HepG2 (cell line): ENCODE measurements around the gene RIPK3. TPM values are rescaled to one million over a fixed set of nuclear protein-coding genes. Genes with fewer than 3 reads are reported as not detected.
A peak's percentile ranks its signal among the peaks of the same experiment; 100 is the strongest.

Experiments
- CSRNP2 ChIP-seq: sonication (generic); formaldehyde crosslinking; conservative IDR thresholded peaks from 2 replicates; pipeline ENCODE4 v1.8.0; 2022; ENCODE audit warnings: low read depth, missing genetic modification reagents
- ELF1 ChIP-seq: sonication (generic); formaldehyde crosslinking; IDR thresholded peaks from 2 replicates; pipeline ENCODE4 v1.4.0; 2020; ENCODE audit warnings: missing genetic modification reagents
- IRF2 ChIP-seq: IDR thresholded peaks from 2 replicates; pipeline ENCODE4 v1.6.1; 2018; ENCODE audit warnings: missing genetic modification reagents, missing compliant biosample characterization
- MEIS2 ChIP-seq: sonication (generic); formaldehyde crosslinking; IDR thresholded peaks from 2 replicates; pipeline ENCODE4 v1.9.0; 2021; ENCODE audit warnings: mild to moderate bottlenecking, missing genetic modification reagents
- PAXIP1 ChIP-seq: sonication (generic); formaldehyde crosslinking; conservative IDR thresholded peaks from 2 replicates; pipeline ENCODE4 v1.4.0; 2020; ENCODE audit warnings: mild to moderate bottlenecking, missing genetic modification reagents, moderate library complexity
- PRPF4 ChIP-seq: fragments of 200-400 bp; formaldehyde crosslinking; IDR thresholded peaks from 2 replicates; pipeline ENCODE4 v1.6.1; 2016; ENCODE audit warnings: low read length, low read depth; ENCODE audit not compliant: poor library complexity, severe bottlenecking
- SNAPC5 ChIP-seq: sonication (generic); formaldehyde crosslinking; IDR thresholded peaks from 2 replicates; pipeline ENCODE4 v1.8.1; 2023; ENCODE audit warnings: mild to moderate bottlenecking, missing genetic modification reagents, borderline replicate concordance
- TBX2 ChIP-seq: sonication (generic); formaldehyde crosslinking; IDR thresholded peaks from 2 replicates; pipeline ENCODE4 v1.5.0; 2020; ENCODE audit warnings: missing genetic modification reagents, mild to moderate bottlenecking, borderline replicate concordance
- ZBED4 ChIP-seq: sonication (generic); formaldehyde crosslinking; IDR thresholded peaks from 2 replicates; pipeline ENCODE4 v1.4.0; 2020; ENCODE audit warnings: missing genetic modification reagents, borderline replicate concordance
- ZBTB46 ChIP-seq: sonication (generic); formaldehyde crosslinking; IDR thresholded peaks from 2 replicates; pipeline ENCODE4 v1.4.0; 2020; ENCODE audit warnings: mild to moderate bottlenecking, missing genetic modification reagents, borderline replicate concordance
- ZNF20 ChIP-seq: sonication (generic); formaldehyde crosslinking; IDR thresholded peaks from 2 replicates; pipeline ENCODE4 v1.4.0; 2020; ENCODE audit warnings: mild to moderate bottlenecking, moderate library complexity, missing genetic modification reagents
- ZNF543 ChIP-seq: sonication (generic); formaldehyde crosslinking; IDR thresholded peaks from 2 replicates; pipeline ENCODE4 v1.4.0; 2020; ENCODE audit warnings: mild to moderate bottlenecking, missing genetic modification reagents
- ZNF780A ChIP-seq: sonication (generic); formaldehyde crosslinking; IDR thresholded peaks from 2 replicates; pipeline ENCODE4 v1.8.0; 2022; ENCODE audit warnings: mild to moderate bottlenecking, missing genetic modification reagents, moderate library complexity
- ZNF839 ChIP-seq: sonication (generic); formaldehyde crosslinking; IDR thresholded peaks from 2 replicates; pipeline ENCODE4 v1.4.0; 2020; ENCODE audit warnings: missing genetic modification reagents, mild to moderate bottlenecking, borderline replicate concordance
- polyA plus RNA-seq, 8 experiments: library from polyadenylated mRNA; depleted of rRNA in 3 of 8; stranded (reverse) in 7 of 8; unstranded in 1 of 8; fragments of >200 nt; fragmentation: Illumina TruSeq in 4 of 8; extraction: Trizol in 4 of 8; gene quantifications; 2 replicates each; pipeline versions ENCODE4 v1.2.1 to v1.2.3, GENCODE V29; 2011 to 2016; ENCODE audit warnings: low read depth in 4 of 8, missing spikeins in 1 of 8, mixed read lengths in 1 of 8; ENCODE audit not compliant: insufficient read depth in 1 of 8
- total RNA-seq, 5 experiments: library from RNA; depleted of rRNA; stranded (reverse); fragments of >200 nt; fragmentation: Illumina TruSeq; extraction: Trizol; gene quantifications; 2 replicates each; pipeline ENCODE4 v1.2.3, GENCODE V29; 2016; ENCODE audit warnings: low read depth in 1 of 5
- TF ChIP-seq, protein P1 (sequence below): IDR thresholded peaks from 2 replicates; pipeline ENCODE4 v1.6.1; 2016

Gene RIPK3
- total and polyA plus RNA-seq, 2 of the 13 experiments (the other 11 are each of a cell fraction or from before 2014, with no cell fraction given) = not detected

DNA sequence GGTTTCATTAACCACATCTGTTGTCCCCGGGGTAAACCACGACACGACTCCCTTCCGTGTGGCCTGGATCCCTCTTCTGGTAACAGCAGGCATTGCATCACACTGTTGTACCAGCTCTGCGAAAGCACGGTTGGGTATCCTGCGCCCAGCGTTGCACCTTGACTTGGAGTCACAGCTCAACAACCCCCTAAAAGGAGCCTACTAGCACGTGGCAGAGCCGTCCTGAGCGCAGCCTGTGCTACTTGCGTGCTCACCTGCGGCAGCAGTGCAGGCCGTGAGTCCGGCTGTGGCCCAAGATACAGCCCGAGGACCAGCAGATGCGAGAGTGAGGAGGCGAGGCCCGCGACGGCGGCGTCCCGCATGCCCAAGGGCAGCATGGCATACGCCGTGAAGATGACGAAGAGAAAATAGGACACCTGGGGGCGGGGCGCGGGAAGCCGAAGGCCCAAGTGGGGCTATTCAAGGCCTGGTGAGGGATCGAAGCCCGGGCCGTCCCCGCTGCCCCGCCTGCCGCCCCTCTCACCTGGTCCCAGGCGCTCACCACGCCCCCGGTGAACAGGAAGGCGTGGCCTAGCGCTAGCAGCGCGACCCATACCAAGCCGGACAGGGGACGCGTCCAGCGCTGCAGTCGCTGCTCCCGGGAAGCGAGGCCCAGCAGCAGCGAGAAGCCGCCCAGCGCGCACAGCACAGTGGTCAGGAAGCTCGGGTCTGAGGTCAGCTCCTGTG is 7.4 kb downstream of the RIPK3 start (continued):
- TF ChIP-seq MEIS2 (CRISPR knock-in tag) (peak; percentile 12; the same call in 1 of the 2 replicates), ELF1 (CRISPR knock-in tag) (peak; percentile 65), ZBED4 (CRISPR knock-in tag) (peak; percentile 73; the same call in 1 of the 2 replicates), IRF2 (CRISPR knock-in tag) (peak; percentile 71), CSRNP2 (CRISPR knock-in tag) (peak; percentile 97), SNAPC5 (CRISPR knock-in tag) (no peak), ZNF780A (CRISPR knock-in tag) (peak; percentile 96), ZNF839 (CRISPR knock-in tag) (peak; percentile 96; the same call in 1 of the 2 replicates), ZBTB46 (peak; percentile 95), PRPF4 (no peak), ZNF543 (CRISPR knock-in tag) (peak; percentile 98), PAXIP1 (CRISPR knock-in tag) (peak; percentile 55), TBX2 (CRISPR knock-in tag) (peak; percentile 90; the same call in 1 of the 2 replicates), ZNF20 (CRISPR knock-in tag) (no peak)
- TF ChIP-seq, protein P1, sequence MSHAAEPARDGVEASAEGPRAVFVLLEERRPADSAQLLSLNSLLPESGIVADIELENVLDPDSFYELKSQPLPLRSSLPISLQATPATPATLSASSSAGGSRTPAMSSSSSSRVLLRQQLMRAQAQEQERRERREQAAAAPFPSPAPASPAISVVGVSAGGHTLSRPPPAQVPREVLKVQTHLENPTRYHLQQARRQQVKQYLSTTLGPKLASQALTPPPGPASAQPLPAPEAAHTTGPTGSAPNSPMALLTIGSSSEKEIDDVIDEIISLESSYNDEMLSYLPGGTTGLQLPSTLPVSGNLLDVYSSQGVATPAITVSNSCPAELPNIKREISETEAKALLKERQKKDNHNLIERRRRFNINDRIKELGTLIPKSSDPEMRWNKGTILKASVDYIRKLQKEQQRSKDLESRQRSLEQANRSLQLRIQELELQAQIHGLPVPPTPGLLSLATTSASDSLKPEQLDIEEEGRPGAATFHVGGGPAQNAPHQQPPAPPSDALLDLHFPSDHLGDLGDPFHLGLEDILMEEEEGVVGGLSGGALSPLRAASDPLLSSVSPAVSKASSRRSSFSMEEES (CRISPR knock-in tag) = peak; percentile 70
